Measurements from ENCODE around the gene OSTM1. TPM values are rescaled to one million over a fixed set of nuclear protein-coding genes. Genes with fewer than 3 reads are reported as not detected.

The OSTM1 gene
- total RNA-seq, 1 experiment from 2014 or later: 277 TPM

DNA sequence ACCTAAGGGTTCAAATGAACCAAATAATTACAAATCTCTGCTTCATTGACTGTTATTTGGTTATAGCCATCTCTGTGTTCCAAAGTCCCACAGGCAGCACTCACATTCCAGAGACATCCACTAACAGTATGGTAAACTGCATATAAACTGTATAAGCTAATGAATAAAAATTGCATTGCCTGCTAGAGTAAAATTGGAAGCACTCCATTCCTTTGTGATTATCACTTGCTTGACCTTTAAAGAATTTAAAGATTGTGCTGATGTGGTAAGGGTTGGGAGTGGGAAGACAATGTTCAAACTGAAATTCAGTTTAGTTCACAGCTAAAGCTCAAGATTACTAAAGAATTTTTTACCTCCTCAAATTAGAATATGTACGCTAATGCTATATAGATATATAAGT lies 31.0 kb upstream of the OSTM1 start:
- CTCF ChIA-PET: no interaction called here
- POLR2A ChIA-PET: no interaction called here
- Histone ChIP-seq H3K36me3 (ENCODE audit: control insufficient read depth, insufficient read depth, low read length) (no peaks in the 10 kb centered on the region), H3K4me3 (ENCODE audit: low read depth in 2 of 2, low read length in 2 of 2) (no peak overlapping the region), H3K27me3 (ENCODE audit: control insufficient read depth, insufficient read depth, low read length) (no peaks in the 10 kb centered on the region; the same call in 1 of the 2 replicates), H3K27ac (ENCODE audit: low read length) (no peak overlapping the region), H3K4me1 (ENCODE audit: control insufficient read depth, insufficient read depth, low read length) (no peaks in the 10 kb centered on the region), H3K9me3 (ENCODE audit: control insufficient read depth, insufficient read depth, low read depth, low read length) (no peaks in the 10 kb centered on the region)
- DNase-seq (ENCODE audit: low read depth, low spot score): no peak
- TF ChIP-seq, protein P1, sequence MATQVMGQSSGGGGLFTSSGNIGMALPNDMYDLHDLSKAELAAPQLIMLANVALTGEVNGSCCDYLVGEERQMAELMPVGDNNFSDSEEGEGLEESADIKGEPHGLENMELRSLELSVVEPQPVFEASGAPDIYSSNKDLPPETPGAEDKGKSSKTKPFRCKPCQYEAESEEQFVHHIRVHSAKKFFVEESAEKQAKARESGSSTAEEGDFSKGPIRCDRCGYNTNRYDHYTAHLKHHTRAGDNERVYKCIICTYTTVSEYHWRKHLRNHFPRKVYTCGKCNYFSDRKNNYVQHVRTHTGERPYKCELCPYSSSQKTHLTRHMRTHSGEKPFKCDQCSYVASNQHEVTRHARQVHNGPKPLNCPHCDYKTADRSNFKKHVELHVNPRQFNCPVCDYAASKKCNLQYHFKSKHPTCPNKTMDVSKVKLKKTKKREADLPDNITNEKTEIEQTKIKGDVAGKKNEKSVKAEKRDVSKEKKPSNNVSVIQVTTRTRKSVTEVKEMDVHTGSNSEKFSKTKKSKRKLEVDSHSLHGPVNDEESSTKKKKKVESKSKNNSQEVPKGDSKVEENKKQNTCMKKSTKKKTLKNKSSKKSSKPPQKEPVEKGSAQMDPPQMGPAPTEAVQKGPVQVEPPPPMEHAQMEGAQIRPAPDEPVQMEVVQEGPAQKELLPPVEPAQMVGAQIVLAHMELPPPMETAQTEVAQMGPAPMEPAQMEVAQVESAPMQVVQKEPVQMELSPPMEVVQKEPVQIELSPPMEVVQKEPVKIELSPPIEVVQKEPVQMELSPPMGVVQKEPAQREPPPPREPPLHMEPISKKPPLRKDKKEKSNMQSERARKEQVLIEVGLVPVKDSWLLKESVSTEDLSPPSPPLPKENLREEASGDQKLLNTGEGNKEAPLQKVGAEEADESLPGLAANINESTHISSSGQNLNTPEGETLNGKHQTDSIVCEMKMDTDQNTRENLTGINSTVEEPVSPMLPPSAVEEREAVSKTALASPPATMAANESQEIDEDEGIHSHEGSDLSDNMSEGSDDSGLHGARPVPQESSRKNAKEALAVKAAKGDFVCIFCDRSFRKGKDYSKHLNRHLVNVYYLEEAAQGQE (IDR thresholded peaks at IDR 0.05; ENCODE audit: insufficient read depth in 1 of 2, low read depth in 2 of 2, low read length in 1 of 2): no peak
- TF ChIP-seq POLR2AphosphoS5 (IDR thresholded peaks at IDR 0.05; ENCODE audit: low read depth, low read length) (no peak), TCF7L2 (IDR thresholded peaks at IDR 0.05; ENCODE audit: low read depth, low read length) (no peak), SIN3A (IDR thresholded peaks at IDR 0.05; ENCODE audit: borderline replicate concordance, insufficient read depth, low read depth, low read length) (no peak)
- TF ChIP-seq, protein P2, sequence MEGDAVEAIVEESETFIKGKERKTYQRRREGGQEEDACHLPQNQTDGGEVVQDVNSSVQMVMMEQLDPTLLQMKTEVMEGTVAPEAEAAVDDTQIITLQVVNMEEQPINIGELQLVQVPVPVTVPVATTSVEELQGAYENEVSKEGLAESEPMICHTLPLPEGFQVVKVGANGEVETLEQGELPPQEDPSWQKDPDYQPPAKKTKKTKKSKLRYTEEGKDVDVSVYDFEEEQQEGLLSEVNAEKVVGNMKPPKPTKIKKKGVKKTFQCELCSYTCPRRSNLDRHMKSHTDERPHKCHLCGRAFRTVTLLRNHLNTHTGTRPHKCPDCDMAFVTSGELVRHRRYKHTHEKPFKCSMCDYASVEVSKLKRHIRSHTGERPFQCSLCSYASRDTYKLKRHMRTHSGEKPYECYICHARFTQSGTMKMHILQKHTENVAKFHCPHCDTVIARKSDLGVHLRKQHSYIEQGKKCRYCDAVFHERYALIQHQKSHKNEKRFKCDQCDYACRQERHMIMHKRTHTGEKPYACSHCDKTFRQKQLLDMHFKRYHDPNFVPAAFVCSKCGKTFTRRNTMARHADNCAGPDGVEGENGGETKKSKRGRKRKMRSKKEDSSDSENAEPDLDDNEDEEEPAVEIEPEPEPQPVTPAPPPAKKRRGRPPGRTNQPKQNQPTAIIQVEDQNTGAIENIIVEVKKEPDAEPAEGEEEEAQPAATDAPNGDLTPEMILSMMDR (IDR thresholded peaks at IDR 0.05): no peak
- no peak for ATAC-seq
- in situ Hi-C loops (cut with HindIII; ENCODE audit: low pct_unique_long_range_greater_than_20kb, low sequenced_read_pairs) (no loop called here), intact Hi-C loops (cut with micrococcal nuclease; ENCODE audit: unreplicated experiment) (no loop called here)
- BruUV-seq (replicated peaks): no TSS peak

DNA sequence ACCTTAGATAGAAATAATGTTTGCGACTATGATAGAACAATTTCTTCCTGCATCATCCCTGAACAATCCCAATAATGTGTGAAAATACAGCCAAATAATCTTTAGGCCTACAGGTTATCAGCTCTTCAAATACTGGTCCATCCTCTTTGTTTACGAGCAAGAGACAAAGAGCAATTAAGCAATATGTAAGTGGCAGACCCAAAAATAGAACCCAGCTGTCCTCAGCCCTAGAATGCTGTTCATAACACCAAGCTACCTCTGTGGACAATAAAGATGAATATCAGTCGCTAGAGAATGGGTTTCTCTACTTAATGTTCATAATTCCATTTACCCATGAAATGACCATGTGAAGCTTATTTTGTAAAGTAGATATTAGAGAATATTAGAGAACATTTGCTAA lies 28.4 kb upstream of the OSTM1 start:
- in situ Hi-C loops (cut with HindIII; ENCODE audit: low pct_unique_long_range_greater_than_20kb, low sequenced_read_pairs) (no loop called here), intact Hi-C loops (cut with micrococcal nuclease; ENCODE audit: unreplicated experiment) (no loop called here)
- Histone ChIP-seq H3K27me3 (ENCODE audit: control insufficient read depth, insufficient read depth, low read length) (peaks cover 4% of the 10 kb centered on the region; the same call in 1 of the 2 replicates), H3K4me1 (ENCODE audit: control insufficient read depth, insufficient read depth, low read length) (no peaks in the 10 kb centered on the region), H3K4me3 (ENCODE audit: low read depth in 2 of 2, low read length in 2 of 2) (no peak overlapping the region), H3K36me3 (ENCODE audit: control insufficient read depth, insufficient read depth, low read length) (no peaks in the 10 kb centered on the region), H3K27ac (ENCODE audit: low read length) (no peak overlapping the region), H3K9me3 (ENCODE audit: control insufficient read depth, insufficient read depth, low read depth, low read length) (no peaks in the 10 kb centered on the region)
- ChIA-PET POLR2A (interaction anchor here (0.6 kb wide), 1 partner anchor 707 kb away, joined by 4 read pairs; no protein-coding TSS in a partner anchor), CTCF (no interaction called here)
- no TSS peak for BruUV-seq (replicated peaks)
- DNase-seq (ENCODE audit: low read depth, low spot score) (no peak), ATAC-seq (no peak)
- TF ChIP-seq TCF7L2 (IDR thresholded peaks at IDR 0.05; ENCODE audit: low read depth, low read length) (no peak), POLR2AphosphoS5 (IDR thresholded peaks at IDR 0.05; ENCODE audit: low read depth, low read length) (no peak), SIN3A (IDR thresholded peaks at IDR 0.05; ENCODE audit: borderline replicate concordance, insufficient read depth, low read depth, low read length) (no peak)
- TF ChIP-seq, protein P2 (IDR thresholded peaks at IDR 0.05): no peak
- TF ChIP-seq, protein P1 (IDR thresholded peaks at IDR 0.05; ENCODE audit: insufficient read depth in 1 of 2, low read depth in 2 of 2, low read length in 1 of 2): no peak
